GM21515 (cell line): ENCODE data around the gene DHRS4L2.

Experiments
- ATAC-seq: cut with Tn5 transposase; IDR thresholded peaks from one replicate; pipeline ENCODE4 v1.9.1; 2021; ENCODE audit not compliant: unreplicated experiment

DHRS4L2 gene

GRCh38 chr14:24052656-24053547 is 64.2 kb downstream of the DHRS4L2 start:
- no peak for ATAC-seq

GRCh38 chr14:24053548-24054323 is 65.0 kb downstream of the DHRS4L2 start:
- no peak for ATAC-seq

GRCh38 chr14:24054324-24054641 is 65.6 kb downstream of the DHRS4L2 start:
- ATAC-seq = no peak

- no peak for ATAC-seq
These were observed 65.9 kb downstream of the DHRS4L2 start for GRCh38 chr14:24054646-24055045.
